SHP77 treated with DMSO at 0.1 percent for 48 hours (cell line): ENCODE measurements around the gene GPC6.

ENCODE experiments used
- DNase-seq: peaks from one replicate; lab custom pipeline; 2025; lab: John Stamatoyannopoulos, UW

The GPC6 gene

DNA sequence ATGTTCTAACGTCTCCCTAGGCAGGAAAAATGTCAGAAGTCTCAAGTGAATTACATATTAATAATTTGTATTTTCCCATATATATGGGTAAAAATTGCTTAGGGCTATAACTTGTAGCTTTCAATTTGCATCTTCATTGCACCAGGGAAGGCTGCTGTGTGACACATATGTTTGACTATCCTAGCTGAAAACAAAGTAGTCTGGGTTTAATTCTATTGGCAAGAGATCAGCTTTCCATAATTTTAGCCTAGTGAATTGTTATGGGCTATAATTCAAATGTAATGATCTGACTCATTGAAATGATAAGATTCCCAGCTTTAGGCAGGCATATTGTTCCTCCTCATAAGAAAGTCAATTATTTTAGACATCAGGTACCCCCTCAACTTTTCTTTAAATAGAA, 699.8 kb downstream of the GPC6 start:
- peak; percentile 79 for DNase-seq

DNA sequence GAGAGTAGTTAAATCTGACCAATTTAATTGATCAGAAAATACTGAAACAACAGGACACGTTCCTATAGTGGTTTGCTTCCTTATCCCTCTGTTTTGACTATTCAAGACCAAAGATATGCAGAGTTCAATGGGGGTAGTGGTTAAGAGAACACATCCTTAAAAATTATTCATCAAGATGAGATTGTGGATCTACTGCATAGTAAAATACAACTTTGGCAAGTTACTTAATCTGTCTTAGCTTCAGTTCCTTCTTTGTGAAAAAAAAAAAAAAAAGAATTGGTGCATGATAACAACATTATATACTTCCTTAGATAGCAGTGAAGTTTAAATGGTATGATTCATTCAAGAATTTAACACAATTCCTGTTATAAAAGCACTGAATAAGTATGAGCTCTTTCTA, 700.8 kb downstream of the GPC6 start:
- no peak for DNase-seq

GRCh38 chr13:93932901-93933300, 706.3 kb downstream of the GPC6 start:
- DNase-seq = no peak

- no peak for DNase-seq
These were observed 710.3 kb downstream of the GPC6 start for GRCh38 chr13:93936901-93937300.

- no peak for DNase-seq
These were observed 714.8 kb downstream of the GPC6 start for GRCh38 chr13:93941444-93941843.

GRCh38 chr13:93942016-93942415, 715.4 kb downstream of the GPC6 start:
- no peak for DNase-seq

- DNase-seq = no peak
These were observed 719.0 kb downstream of the GPC6 start for GRCh38 chr13:93945621-93946020.

DNA sequence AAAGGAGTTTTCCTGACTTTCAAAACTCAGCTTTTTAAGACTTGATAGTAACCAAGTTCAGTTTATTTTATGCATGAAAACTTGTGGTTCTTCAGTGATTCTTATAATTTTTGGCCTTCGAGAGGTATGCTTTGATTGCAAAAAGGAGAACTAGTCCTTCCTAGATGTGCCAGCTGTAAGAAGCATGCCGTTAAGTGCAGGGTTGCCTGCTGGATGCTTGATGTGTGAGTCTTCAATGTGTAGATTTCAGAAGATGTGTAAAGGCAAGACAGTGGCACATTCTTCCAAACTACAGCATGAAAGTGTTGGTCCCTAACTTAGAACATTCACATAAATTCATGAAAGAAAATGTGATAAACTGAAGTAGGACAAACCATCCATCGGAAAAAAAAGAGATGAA, 720.4 kb downstream of the GPC6 start:
- DNase-seq = no peak

DNA sequence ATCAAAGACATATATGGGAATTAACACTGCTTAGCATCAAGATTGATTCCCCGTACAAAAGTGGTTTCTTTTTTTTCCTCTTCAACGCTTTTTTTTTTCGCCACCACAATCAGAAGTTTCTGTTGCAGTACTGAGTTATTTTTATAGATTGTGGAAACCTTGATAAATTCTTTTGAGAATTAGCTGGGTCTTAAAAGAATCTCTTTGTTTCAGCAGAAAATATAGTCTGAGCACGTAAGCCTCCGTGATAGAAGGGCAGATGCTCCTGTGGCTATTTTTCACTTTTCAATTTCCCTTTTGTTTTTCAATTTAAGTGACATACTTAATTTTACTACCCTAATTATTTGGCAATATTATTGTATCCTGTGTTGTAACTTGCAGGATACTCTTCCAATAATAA, 721.0 kb downstream of the GPC6 start:
- DNase-seq = no peak

DNA sequence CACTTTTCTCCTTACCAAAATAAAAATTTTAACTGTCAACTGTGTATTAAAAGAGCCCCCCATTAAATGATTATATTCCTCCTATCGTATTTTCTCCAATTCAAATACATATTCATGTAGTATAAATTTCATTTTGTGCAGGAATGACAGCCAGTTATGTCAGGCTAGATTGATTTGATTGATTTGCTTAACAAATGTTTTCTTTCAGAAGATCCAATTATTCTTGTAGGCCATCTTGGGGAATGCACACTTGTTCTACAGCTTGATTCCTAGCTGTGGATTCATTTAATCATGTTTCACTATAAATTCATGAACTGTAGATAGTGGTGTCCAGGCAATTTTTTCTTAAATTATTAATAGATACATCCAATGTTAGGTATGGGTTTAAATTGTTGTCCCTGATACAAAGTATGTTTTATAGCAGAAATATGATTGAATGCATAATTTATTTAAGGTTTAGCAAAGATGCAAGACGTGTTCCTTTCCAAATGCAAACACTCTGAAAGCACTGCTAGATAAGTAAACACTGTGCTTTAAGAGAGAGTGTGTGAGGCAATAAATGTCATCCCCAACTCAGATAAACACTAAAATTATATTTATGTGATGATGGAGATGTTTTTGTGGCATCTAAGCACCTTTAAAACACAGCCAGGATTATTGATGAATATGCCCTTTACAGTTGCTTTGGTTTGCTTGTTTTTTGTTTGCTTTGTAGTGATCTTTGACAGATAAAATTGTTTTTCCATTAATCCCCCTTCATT, 721.7 kb downstream of the GPC6 start:
- peak; percentile 67 for DNase-seq

DNA sequence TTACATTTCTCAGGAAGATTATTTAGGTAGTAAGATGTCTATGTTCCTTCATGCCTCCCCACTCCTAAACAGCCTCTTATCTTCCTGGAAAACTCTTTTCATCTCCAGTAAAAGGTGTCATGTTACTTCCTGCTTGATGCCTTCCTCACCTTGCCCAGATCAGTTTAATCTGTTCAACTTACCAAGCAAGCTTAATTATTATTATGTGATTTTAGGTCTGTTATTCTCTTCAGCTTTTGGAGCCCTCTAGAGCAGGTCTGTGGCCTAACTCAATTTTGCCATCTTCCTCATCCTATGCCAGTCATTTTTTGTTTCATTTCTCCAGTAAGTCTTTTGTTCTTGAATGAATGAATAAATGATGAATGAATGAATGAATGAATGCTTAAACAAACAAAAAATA, 724.5 kb downstream of the GPC6 start:
- DNase-seq = peak; percentile 24

- no peak for DNase-seq
These were observed 725.3 kb downstream of the GPC6 start for GRCh38 chr13:93951951-93952350.

GRCh38 chr13:93953841-93954240, 727.2 kb downstream of the GPC6 start:
- no peak for DNase-seq

DNA sequence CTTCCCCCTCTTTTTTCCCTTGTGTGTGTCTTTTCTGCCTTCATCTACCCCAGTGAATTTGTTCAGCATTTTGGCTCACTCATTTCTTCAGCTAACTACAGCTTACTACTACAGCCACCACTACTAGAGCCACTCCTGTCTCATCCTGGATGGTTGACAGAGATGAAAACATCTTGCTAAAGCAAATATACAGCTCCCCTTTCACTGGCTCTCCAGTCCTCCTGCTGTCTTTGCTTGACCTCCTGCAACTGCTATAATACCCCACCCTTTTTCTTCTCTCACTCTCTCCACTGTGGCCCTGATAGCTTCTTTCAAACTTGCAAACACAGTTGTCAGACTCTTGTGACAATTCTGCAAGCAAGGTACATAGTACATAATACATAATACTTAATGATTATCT, 729.3 kb downstream of the GPC6 start:
- peak; percentile 78 for DNase-seq

GRCh38 chr13:93956426-93956825, 729.8 kb downstream of the GPC6 start:
- no peak for DNase-seq

GRCh38 chr13:93957371-93957770, 730.8 kb downstream of the GPC6 start:
- DNase-seq = no peak

- DNase-seq = no peak
These were observed 733.4 kb downstream of the GPC6 start for GRCh38 chr13:93959796-93960533.

GRCh38 chr13:93963266-93964145, 736.9 kb downstream of the GPC6 start:
- peak; percentile 93 for DNase-seq

GRCh38 chr13:93964146-93964512, 737.5 kb downstream of the GPC6 start:
- no peak for DNase-seq

- no peak for DNase-seq
These were observed 739.0 kb downstream of the GPC6 start for GRCh38 chr13:93965587-93965986.

- no peak for DNase-seq
These were observed 739.8 kb downstream of the GPC6 start for GRCh38 chr13:93966267-93966936.

- DNase-seq = no peak
These were observed 740.7 kb downstream of the GPC6 start for GRCh38 chr13:93967286-93967685.
